GM21381 (cell line): ENCODE data around the gene SDK1.

Experiments
- ATAC-seq: cut with Tn5 transposase; IDR thresholded peaks from one replicate; pipeline ENCODE4 v1.9.1; 2021; ENCODE audit warnings: mild to moderate bottlenecking, moderate library complexity; ENCODE audit not compliant: unreplicated experiment

The SDK1 gene, protein sequence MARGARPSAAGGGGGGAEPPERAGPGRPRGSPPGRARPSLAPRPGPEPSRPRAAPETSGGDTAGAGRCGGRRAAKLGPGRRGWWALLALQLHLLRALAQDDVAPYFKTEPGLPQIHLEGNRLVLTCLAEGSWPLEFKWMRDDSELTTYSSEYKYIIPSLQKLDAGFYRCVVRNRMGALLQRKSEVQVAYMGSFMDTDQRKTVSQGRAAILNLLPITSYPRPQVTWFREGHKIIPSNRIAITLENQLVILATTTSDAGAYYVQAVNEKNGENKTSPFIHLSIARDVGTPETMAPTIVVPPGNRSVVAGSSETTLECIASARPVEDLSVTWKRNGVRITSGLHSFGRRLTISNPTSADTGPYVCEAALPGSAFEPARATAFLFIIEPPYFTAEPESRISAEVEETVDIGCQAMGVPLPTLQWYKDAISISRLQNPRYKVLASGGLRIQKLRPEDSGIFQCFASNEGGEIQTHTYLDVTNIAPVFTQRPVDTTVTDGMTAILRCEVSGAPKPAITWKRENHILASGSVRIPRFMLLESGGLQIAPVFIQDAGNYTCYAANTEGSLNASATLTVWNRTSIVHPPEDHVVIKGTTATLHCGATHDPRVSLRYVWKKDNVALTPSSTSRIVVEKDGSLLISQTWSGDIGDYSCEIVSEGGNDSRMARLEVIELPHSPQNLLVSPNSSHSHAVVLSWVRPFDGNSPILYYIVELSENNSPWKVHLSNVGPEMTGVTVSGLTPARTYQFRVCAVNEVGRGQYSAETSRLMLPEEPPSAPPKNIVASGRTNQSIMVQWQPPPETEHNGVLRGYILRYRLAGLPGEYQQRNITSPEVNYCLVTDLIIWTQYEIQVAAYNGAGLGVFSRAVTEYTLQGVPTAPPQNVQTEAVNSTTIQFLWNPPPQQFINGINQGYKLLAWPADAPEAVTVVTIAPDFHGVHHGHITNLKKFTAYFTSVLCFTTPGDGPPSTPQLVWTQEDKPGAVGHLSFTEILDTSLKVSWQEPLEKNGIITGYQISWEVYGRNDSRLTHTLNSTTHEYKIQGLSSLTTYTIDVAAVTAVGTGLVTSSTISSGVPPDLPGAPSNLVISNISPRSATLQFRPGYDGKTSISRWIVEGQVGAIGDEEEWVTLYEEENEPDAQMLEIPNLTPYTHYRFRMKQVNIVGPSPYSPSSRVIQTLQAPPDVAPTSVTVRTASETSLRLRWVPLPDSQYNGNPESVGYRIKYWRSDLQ (N-terminal part only)

DNA sequence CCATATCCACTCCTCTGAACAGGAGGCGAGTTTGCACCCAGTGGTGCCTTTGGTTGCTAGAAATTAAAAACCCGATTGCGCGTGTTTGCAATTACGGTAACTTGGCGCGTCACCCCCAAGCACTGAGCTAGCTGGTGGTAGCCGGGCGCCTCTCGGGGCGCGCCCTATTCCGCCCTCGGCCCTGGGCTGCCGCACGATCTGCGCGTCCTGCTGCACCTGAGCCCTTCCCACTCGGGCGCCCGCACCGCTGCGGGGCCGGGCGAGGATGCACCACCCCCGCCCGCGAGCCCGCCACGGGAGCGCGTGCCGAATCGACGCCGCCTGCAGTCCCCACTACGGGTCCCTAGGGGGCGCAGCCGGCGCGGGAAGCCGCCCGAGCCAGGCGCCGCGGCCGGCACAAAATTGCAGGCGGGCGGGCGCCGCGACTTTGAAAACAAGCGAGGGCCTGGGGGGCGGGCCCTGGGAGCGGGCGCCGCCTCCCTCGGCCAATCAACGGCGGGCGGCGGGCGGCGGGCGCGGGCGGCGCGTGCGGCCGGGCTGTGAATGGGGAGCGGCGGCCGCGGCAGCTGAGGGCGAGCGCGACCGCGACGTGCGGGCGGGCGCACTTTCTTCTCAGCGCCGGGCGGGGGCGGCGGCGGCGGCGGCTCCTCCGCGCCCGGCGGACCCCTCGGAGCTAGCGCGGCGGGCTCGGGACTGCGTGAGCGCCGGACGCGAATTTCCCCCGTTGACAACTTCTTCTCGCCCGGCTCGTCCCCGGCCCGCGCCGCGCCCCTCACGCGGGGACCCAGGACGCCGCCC is at the start of gene SDK1:
Gene SDK1, plus strand, starts transcription at position 602 of the 798 bp plus-strand sequence. CDS start 335 bp downstream, outside the sequence.
- peak; percentile 93 for ATAC-seq

- ATAC-seq, result no peak
These were observed 46.3 kb upstream of the SDK1 start for GRCh38 chr7:3254718-3255117.

DNA sequence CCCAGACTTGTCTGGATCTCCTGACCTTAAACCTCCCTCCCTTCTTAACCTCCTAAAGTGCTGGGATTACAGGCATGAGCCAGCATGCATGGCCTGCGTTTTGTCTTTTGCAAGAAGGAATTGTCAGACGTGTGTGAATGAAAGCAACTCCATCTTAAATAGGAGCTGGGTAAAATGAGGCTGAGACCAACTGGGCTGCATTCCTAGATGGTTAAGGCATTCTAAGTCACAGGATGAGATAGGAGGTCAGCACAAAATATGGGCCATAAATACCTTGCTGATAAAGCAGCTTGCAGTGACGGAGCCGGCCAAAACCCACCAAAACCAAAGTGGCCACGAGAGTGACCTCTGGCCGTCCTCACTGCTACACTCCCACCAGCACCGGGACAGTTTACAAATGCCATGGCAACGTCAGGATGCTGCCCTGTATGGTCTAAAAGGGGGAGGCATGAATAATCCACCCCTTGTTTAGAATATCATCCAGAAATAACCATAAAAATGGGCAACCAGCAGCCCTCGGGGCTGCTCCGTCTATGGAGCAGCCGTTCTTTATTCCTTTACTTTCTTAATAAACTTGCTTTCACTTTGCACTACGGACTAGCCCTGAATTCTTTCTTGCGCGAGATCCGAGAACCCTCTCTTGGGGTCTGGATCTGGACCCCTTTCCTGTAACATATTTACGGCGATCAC is 41.2 kb upstream of the SDK1 start:
- no peak for ATAC-seq

GRCh38 chr7:3260401-3260715 is 40.7 kb upstream of the SDK1 start:
- ATAC-seq, result no peak

- no peak for ATAC-seq
These were observed 36.2 kb upstream of the SDK1 start for GRCh38 chr7:3264693-3265339.

DNA sequence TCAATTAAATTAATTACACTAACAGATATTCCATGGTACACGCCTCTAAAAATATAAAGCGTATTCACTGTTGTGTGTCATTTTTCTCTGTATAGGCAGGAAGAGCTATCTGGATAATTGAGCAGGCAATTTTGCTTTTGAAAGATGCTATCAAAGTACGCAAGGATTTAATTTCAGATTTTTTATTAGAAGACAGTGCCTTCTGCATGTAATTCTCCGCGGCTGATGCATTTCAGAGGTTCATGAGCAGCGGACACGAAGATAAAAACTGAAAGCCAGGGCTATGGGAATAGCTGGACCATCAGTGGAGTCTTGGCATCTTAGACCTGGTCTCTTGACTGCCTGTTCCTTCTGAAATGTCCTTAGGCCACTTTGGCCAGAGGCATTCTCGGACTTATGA is 35.7 kb upstream of the SDK1 start:
- ATAC-seq, result no peak

- no peak for ATAC-seq
These were observed 34.8 kb upstream of the SDK1 start for GRCh38 chr7:3266240-3266639.

DNA sequence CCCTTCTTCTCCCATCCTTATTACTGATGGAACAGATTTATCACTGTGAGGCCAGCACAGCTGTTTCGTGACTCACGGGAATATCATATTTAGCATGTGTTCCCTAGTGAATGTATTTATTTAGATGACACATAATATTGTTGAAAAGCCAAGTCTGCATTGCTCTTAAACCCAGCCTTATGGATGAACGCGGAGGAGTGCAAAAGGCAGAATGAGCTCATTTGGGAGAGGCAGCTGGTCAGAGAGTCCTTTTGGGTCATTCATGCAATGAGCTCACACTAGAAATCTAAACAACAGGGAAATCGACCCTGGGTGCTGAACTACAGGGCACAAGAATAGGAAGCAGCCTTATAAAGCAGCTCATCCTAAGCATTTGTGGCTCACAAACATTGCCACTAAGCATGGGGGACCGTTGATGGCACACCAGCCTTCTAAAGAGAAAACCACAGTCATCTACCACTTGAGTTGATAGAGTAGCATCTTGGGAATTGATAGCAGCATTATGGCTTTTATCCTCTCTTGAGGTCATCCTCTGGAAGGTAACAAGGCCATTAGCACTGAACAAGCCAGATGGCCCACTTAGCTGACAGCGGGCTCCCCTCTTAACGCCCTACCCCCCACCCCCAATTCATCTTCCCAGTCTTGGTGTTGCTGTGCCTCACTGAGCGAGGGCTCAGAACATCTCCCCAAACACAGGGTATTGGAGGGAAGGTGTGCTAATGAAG is 32.9 kb upstream of the SDK1 start:
- ATAC-seq, result no peak

- ATAC-seq, result no peak
These were observed 30.7 kb upstream of the SDK1 start for GRCh38 chr7:3270362-3270761.

DNA sequence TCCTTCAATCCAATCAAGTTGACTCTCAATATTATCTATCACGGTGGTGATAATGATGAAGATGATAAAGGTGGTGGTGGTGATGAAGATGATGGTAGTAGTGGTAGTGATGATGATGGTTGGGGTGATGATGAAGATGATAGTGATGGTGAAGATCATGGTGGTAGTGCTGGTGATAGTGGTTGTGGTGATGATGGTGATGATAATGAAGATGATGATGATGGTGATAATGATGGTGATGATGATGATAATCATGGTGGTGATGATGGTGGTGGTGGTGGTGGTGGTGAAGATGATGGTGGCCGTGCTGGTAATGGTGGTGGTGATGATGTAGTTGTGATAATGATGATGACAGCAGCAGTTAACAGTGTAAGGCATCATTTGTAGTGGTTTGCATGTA is 29.8 kb upstream of the SDK1 start:
- no peak for ATAC-seq

GRCh38 chr7:3272691-3273141 is 28.3 kb upstream of the SDK1 start:
- no peak for ATAC-seq

GRCh38 chr7:3274131-3274530 is 26.9 kb upstream of the SDK1 start:
- no peak for ATAC-seq

DNA sequence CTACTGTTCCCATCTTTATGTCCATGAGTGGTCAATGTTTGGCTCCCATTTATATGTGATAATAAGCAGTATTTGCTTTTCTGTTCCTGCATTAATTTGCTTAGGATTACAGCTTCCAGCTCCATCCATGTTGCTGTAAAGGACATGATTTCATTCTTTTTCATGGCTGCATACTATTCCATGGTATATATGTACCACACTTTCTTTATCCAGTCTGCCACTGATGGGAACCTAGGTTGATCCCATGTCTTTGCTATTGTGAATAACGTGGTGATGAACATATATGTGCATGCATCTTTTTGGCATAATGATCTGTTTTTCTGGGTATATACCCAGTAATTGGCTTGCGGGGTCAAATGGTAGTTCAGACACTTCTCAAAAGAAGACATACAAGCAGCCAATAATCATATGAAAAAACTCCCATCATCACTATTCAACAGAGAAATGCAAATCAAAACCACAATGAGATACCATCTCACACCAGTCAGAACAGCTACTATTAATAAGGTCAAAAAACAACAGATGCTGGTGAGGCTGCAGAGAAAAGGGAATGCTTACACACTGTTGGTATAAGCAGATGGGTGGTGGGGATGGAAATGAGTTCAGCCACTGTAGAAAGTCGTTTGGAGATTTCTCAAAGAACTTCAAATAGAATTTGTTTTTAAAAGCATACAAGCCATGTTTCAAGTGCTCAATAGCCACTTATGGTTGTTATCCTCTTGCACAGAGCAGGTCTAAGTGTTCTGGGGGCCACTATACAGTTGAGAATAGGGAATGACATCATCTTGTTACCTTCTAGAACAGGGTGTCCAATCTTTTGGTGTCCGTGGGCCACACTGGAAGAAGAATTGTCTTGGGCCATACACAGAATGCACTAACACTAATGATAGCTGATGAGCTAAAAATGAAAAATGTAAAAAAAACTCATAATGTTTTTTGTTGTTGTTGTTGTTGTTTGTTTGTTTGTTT is 23.2 kb upstream of the SDK1 start:
- no peak for ATAC-seq

DNA sequence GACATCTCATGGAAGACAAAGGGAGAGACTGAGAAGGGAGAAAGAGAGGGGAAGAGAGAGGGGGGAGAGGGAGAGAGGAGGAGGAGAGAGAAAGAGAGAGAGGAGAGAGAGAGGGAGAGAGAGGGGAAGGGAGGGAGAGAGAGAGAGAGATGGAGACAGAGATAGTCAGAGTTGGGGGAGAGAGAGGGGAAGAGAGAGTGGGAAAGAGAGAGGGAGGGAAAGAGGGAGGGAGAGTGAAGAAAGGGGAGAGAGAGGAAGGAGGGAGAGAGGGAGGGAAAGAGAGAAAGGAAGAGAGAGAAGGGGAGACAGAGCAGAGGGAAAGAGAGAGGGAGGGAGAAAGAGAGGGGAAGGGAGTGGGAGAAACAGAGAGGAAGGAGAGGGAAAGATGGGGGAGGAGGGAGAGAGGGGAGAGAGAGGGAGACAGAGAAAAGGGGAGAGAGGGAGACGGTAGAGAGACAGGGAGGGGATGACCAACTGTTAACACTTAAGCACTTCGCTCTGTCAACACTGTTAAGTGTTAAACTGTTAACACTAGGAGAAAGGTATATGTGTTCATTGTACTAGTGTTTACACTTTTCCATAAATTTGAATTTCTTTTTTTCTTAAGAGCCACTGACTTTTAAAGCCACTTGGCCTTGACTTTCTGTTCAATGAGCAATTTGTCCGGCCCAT is 21.8 kb upstream of the SDK1 start:
- no peak for ATAC-seq

DNA sequence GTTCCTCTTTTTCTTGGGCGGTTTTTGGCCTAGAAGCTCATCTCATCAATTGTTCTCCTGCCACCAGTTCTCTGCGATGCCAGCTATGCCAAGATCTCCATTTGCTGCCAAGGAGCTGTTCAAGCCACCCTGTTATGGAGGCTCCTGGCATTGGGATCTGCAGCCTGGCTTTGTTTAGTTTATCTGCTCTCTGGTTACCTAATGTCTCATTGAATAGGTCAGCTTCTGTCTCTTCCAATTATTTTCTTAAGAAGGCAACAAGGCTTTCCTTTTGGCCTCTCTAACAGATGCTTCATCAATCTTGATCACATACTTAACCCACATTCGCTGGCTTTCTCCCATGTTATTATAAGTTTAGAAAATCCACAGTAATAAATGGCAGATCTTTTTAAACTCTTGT is 20.6 kb upstream of the SDK1 start:
- no peak for ATAC-seq

GRCh38 chr7:3280946-3281656 is 20.0 kb upstream of the SDK1 start:
- ATAC-seq, result no peak
